GM12878 (cell line): ENCODE measurements around the gene HTT-AS. TPM values are rescaled to one million over a fixed set of nuclear protein-coding genes. Genes with fewer than 3 reads are reported as not detected.

Experiments used
- ATF2 ChIP-seq: IDR thresholded peaks from 2 replicates; pipeline ENCODE4 v1.6.1; 2012; ENCODE audit warnings: low read length, inconsistent platforms
- ATF3 ChIP-seq: IDR thresholded peaks from 2 replicates; pipeline ENCODE4 v1.6.1; 2011; ENCODE audit warnings: low read depth, mild to moderate bottlenecking, low read length, moderate library complexity, borderline replicate concordance; ENCODE audit errors: extremely low read depth
- CBFB ChIP-seq: IDR thresholded peaks from 2 replicates; pipeline ENCODE4 v1.6.1; 2016; ENCODE audit warnings: antibody characterized with exemption, low read depth
- CBX5 ChIP-seq: sonication (generic); IDR thresholded peaks from 2 replicates; pipeline ENCODE4 v1.6.1; 2016; ENCODE audit warnings: low read depth, moderate library complexity, mild to moderate bottlenecking, inconsistent platforms
- CREB1 ChIP-seq: IDR thresholded peaks from 2 replicates; pipeline ENCODE4 v1.6.1; 2012; ENCODE audit warnings: low read depth, mild to moderate bottlenecking, inconsistent platforms
- DPF2 ChIP-seq: fragments of 450-650 bp; IDR thresholded peaks from 2 replicates; pipeline ENCODE4 v1.6.1; 2017; ENCODE audit warnings: mild to moderate bottlenecking
- ETV6 ChIP-seq, 2 experiments: fragments of 450-650 bp in 1 of 2; IDR thresholded peaks in 1 of 2; conservative IDR thresholded peaks in 1 of 2; 2 replicates each; pipeline ENCODE4 v1.6.1; 2014; ENCODE audit warnings: antibody characterized with exemption in 1 of 2, borderline replicate concordance in 1 of 2, low read depth in 1 of 2, mild to moderate bottlenecking in 1 of 2, moderate library complexity in 1 of 2
- JUNB ChIP-seq: IDR thresholded peaks from 2 replicates; pipeline ENCODE4 v1.6.1; 2016; ENCODE audit warnings: antibody characterized with exemption, mild to moderate bottlenecking
- JUND ChIP-seq: IDR thresholded peaks from 2 replicates; pipeline ENCODE4 v1.6.1; 2012; ENCODE audit warnings: low read depth, mild to moderate bottlenecking, low read length, improper control_type of control experiment, moderate library complexity
- KDM1A ChIP-seq: fragments of 200-600 bp; sonication (generic); IDR thresholded peaks from 2 replicates; pipeline ENCODE4 v1.6.1; 2016; ENCODE audit warnings: borderline replicate concordance
- KLF5 ChIP-seq: fragments of 450-650 bp; IDR thresholded peaks from 2 replicates; pipeline ENCODE4 v1.6.1; 2014; ENCODE audit warnings: mild to moderate bottlenecking; ENCODE audit not compliant: partially characterized antibody
- LARP7 ChIP-seq: fragments of 450-650 bp; IDR thresholded peaks from 2 replicates; pipeline ENCODE4 v1.6.1; 2017; ENCODE audit warnings: mild to moderate bottlenecking
- MEF2A ChIP-seq: IDR thresholded peaks from 2 replicates; pipeline ENCODE4 v1.6.1; 2011; ENCODE audit warnings: low read depth, mild to moderate bottlenecking, low read length, moderate library complexity; ENCODE audit not compliant: insufficient read depth
- MTA2 ChIP-seq: fragments of 450-650 bp; IDR thresholded peaks from 2 replicates; pipeline ENCODE4 v1.6.1; 2016; ENCODE audit warnings: low read depth, mild to moderate bottlenecking, moderate library complexity
- MYB ChIP-seq: fragments of 150-350 bp; IDR thresholded peaks from 2 replicates; pipeline ENCODE4 v1.6.1; 2014; ENCODE audit warnings: mild to moderate bottlenecking, low read depth, low read length, borderline replicate concordance
- MYC ChIP-seq: IDR thresholded peaks from 2 replicates; pipeline ENCODE4 v1.6.1; 2011; ENCODE audit warnings: mild to moderate bottlenecking, low read length, moderate library complexity, inconsistent platforms; ENCODE audit not compliant: insufficient read depth, insufficient replicate concordance, insufficient read length, severe bottlenecking
- NFXL1 ChIP-seq: fragments of 450-650 bp; IDR thresholded peaks from 2 replicates; pipeline ENCODE4 v1.6.1; 2017; ENCODE audit warnings: antibody characterized with exemption, mild to moderate bottlenecking, borderline replicate concordance
- PAX5 ChIP-seq: IDR thresholded peaks from 2 replicates; pipeline ENCODE4 v1.6.1; 2011; ENCODE audit warnings: low read depth, low read length, borderline replicate concordance
- RBBP5 ChIP-seq: fragments of 200-600 bp; sonication (generic); conservative IDR thresholded peaks from 2 replicates; pipeline ENCODE4 v1.6.1; 2016
- RCOR1 ChIP-seq: conservative IDR thresholded peaks from 2 replicates; pipeline ENCODE4 v1.6.1; 2012; ENCODE audit warnings: low read depth, low read length, improper control_type of control experiment
- SKIL ChIP-seq: fragments of 450-650 bp; IDR thresholded peaks from 2 replicates; pipeline ENCODE4 v1.6.1; 2017; ENCODE audit warnings: mild to moderate bottlenecking, low read depth, inconsistent platforms; ENCODE audit not compliant: poor library complexity, severe bottlenecking
- SMARCA5 ChIP-seq: fragments of 450-650 bp; IDR thresholded peaks from 2 replicates; pipeline ENCODE4 v1.6.1; 2017; ENCODE audit warnings: mild to moderate bottlenecking
- USF1 ChIP-seq: IDR thresholded peaks from 2 replicates; pipeline ENCODE4 v1.6.1; 2011; ENCODE audit warnings: borderline replicate concordance, low read depth, mild to moderate bottlenecking, moderate library complexity, mixed read lengths, low read length; ENCODE audit not compliant: insufficient read depth; ENCODE audit errors: extremely low read length
- YBX1 ChIP-seq: fragments of 450-650 bp; IDR thresholded peaks from 2 replicates; pipeline ENCODE4 v1.6.1; 2016; ENCODE audit warnings: antibody characterized with exemption
- YY1 ChIP-seq: IDR thresholded peaks from 2 replicates; pipeline ENCODE4 v1.6.1; 2011; ENCODE audit warnings: low read depth, mild to moderate bottlenecking, low read length
- ZNF207 ChIP-seq: fragments of 450-650 bp; IDR thresholded peaks from 2 replicates; pipeline ENCODE4 v1.6.1; 2014; ENCODE audit warnings: antibody characterized with exemption, mild to moderate bottlenecking, borderline replicate concordance
- ZNF24 ChIP-seq: fragments of 450-650 bp; IDR thresholded peaks from 2 replicates; pipeline ENCODE4 v1.6.1; 2017; ENCODE audit warnings: antibody characterized with exemption, mild to moderate bottlenecking
- polyA plus RNA-seq, 11 experiments: library from polyadenylated mRNA; depleted of rRNA in 4 of 11; unstranded in 6 of 11; stranded (reverse) in 5 of 11; fragments of >200 nt; fragmentation: Nextera tagmentation in 4 of 11; fragmentation: Illumina TruSeq in 1 of 11; extraction: Ambion mirVana in 4 of 11; extraction: Trizol in 1 of 11; gene quantifications; 1 replicate in 1 of 11; 2 replicates in 10 of 11; pipeline versions ENCODE4 v1.2.1 to v1.2.3, GENCODE V29; 2011 to 2016; ENCODE audit warnings: inconsistent platforms in 2 of 11, missing spikeins in 2 of 11, low read depth in 1 of 11
- total RNA-seq, 4 experiments: library from RNA; depleted of rRNA in 3 of 4; stranded (reverse); fragments of >200 nt in 3 of 4; fragmentation: Illumina TruSeq in 1 of 4; extraction: Trizol in 1 of 4; gene quantifications; 2 replicates each; pipeline versions ENCODE4 v1.2.1 to v1.2.3, GENCODE V29; 2013 to 2021

HTT-AS gene
- total and polyA plus RNA-seq, 10 of the 15 experiments (the other 5 are each of a cell fraction or from before 2014, with no cell fraction given), result not detected

GRCh38 chr4:3047464-3048286 lies 26.7 kb downstream of the HTT-AS start (continued):
- peak; percentile 64; the same call in 1 of the 2 replicates for TF ChIP-seq ATF3
- no peak for TF ChIP-seq ATF2
- peak; percentile 48; the same call in 1 of the 2 replicates for TF ChIP-seq LARP7
- no peak for TF ChIP-seq CREB1
- peak; percentile 85 for TF ChIP-seq SMARCA5
- peak; percentile 76; the same call in 1 of the 2 replicates for TF ChIP-seq DPF2
- peak; percentile 81 for TF ChIP-seq USF1
- no peak for TF ChIP-seq JUND
- no peak for TF ChIP-seq YBX1
- no peak for TF ChIP-seq RBBP5
- TF ChIP-seq ETV6 (conservative IDR thresholded peaks at IDR 0.05 in 1 of 2, IDR thresholded peaks at IDR 0.05 in 1 of 2; ENCODE audit: borderline replicate concordance in 1 of 2, low read depth in 1 of 2), result peak in 1 of 2 experiments; percentile 83; a peak in 2 of 4 replicates
- no peak for TF ChIP-seq ZNF24
- TF ChIP-seq JUNB, result peak; percentile 61; the same call in 1 of the 2 replicates
- no peak for TF ChIP-seq CBX5
- no peak for TF ChIP-seq MYC
- TF ChIP-seq MYB, result no peak
- 0 out of 2 replicates have a peak, but pooled peaks have one; percentile 22 for TF ChIP-seq RCOR1
- peak; percentile 62; the same call in 1 of the 2 replicates for TF ChIP-seq MEF2A
- peak; percentile 85 for TF ChIP-seq SKIL
- TF ChIP-seq CBFB, result peak; percentile 83
- no peak for TF ChIP-seq KDM1A
- peak; percentile 81 for TF ChIP-seq MTA2
- peak; percentile 94 for TF ChIP-seq PAX5
- peak; percentile 62 for TF ChIP-seq YY1
- TF ChIP-seq NFXL1, result no peak
- TF ChIP-seq ZNF207, result no peak
- TF ChIP-seq KLF5, result no peak
